GM12801 (cell line): ENCODE data around the gene TMCC2.

Experiments
- CTCF ChIP-seq: IDR thresholded peaks from one replicate; pipeline ENCODE4 v1.5.1; 2011; ENCODE audit warnings: control low read depth; ENCODE audit not compliant: insufficient read length; ENCODE audit errors: extremely low read depth

The TMCC2 gene

GRCh38 chr1:205284420-205285144 is 56.8 kb downstream of the TMCC2 start:
- TF ChIP-seq CTCF, result no peak

- TF ChIP-seq CTCF, result no peak
Observed at GRCh38 chr1:205285381-205286101, 57.8 kb downstream of the TMCC2 start.

GRCh38 chr1:205286335-205286950 is 58.7 kb downstream of the TMCC2 start:
- TF ChIP-seq CTCF, result no peak

GRCh38 chr1:205287076-205287475 is 59.3 kb downstream of the TMCC2 start:
- no peak for TF ChIP-seq CTCF

- no peak for TF ChIP-seq CTCF
Observed at GRCh38 chr1:205287767-205288559, 60.2 kb downstream of the TMCC2 start.

- TF ChIP-seq CTCF, result no peak
Observed at GRCh38 chr1:205291596-205291995, 63.9 kb downstream of the TMCC2 start.
